GM19455 (cell line): ENCODE measurements around the gene DND1.
"Not testable (repeated sequence)": the region's sequence is repeated elsewhere in the genome, so short reads cannot be mapped to it uniquely, and the experiment has no call there.

Experiments
- ATAC-seq: cut with Tn5 transposase; IDR thresholded peaks from one replicate; pipeline ENCODE4 v1.9.1; 2021; ENCODE audit not compliant: unreplicated experiment

DND1 gene

GRCh38 chr5:140672455-140673186 is 755 bp downstream of the DND1 start:
- no peak for ATAC-seq

GRCh38 chr5:140671472-140672125 is 1.8 kb downstream of the DND1 start:
- ATAC-seq: no peak

GRCh38 chr5:140671035-140671434 is 2.3 kb downstream of the DND1 start:
- ATAC-seq: not testable (repeated sequence)

GRCh38 chr5:140664359-140665119 is 8.8 kb downstream of the DND1 start, which contains the start of gene WDR55:
WDR55 (plus strand) TSS chr5:140664904; CDS start chr5:140664913, 9 bp downstream.
- ATAC-seq: peak; percentile 97

- no peak for ATAC-seq
These were observed 9.4 kb downstream of the DND1 start for GRCh38 chr5:140664030-140664358.

- not testable (repeated sequence) for ATAC-seq
These were observed 13.0 kb downstream of the DND1 start for GRCh38 chr5:140660371-140660770.

- ATAC-seq: no peak
These were observed 14.5 kb downstream of the DND1 start for GRCh38 chr5:140658870-140659269.

DNA sequence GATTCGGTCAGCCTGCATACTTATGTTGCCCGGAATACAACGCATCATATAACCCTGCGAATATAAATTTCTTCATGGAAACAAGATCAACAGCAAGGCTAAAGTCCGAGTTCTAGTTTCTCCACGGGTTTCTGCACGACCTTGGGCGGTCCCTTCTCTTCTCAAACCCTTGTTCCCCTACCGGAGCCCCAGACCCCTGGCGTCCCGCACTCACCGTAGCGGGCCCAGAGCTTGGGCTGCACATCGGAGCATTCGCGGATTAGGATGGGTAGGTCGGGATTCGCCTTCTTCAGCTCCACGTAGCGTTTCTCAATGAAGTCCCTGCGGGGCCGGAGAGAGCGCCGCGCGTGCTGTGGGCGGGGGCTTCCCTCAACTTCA is 26.3 kb downstream of the DND1 start:
- ATAC-seq: peak; percentile 47

DNA sequence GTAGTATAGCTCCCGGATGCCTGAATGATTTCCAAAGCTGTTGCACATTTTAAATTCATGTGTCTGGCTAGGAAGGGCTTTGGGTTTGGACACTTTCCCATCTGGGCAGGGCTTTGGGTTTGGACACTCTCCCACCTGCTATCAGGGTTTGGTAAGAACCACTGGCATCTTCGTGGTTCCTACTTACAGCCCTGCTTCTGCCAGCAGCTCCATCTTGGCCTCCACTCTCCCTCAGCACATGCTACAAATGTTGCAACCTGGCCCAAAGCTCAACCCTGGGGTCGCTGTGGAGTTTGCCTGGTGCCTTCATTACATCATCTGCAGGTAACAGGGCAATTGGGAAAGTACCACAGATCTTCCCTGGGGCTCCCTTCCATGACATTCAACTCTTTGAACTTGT is 30.7 kb downstream of the DND1 start:
- ATAC-seq: no peak

DNA sequence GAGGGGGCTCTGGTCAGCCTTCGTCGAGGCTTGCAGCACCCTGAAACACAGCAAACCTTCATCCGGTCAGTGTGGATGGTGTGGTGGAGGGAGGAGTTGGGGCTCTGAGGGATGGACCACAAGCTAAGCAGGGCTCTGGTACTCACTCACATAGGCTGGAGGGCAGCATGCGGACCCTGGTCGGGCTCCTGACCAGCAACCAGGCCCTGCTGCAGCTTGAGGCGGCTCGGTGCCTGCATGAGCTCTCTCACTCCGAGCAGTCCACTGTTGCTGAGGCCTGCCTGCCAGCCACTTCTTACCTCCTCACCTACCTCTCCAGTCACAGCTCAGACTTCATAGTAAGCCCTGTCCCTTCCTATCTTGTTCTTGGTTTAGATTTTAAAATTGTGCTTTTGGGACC is 31.7 kb downstream of the DND1 start:
- ATAC-seq: no peak

DNA sequence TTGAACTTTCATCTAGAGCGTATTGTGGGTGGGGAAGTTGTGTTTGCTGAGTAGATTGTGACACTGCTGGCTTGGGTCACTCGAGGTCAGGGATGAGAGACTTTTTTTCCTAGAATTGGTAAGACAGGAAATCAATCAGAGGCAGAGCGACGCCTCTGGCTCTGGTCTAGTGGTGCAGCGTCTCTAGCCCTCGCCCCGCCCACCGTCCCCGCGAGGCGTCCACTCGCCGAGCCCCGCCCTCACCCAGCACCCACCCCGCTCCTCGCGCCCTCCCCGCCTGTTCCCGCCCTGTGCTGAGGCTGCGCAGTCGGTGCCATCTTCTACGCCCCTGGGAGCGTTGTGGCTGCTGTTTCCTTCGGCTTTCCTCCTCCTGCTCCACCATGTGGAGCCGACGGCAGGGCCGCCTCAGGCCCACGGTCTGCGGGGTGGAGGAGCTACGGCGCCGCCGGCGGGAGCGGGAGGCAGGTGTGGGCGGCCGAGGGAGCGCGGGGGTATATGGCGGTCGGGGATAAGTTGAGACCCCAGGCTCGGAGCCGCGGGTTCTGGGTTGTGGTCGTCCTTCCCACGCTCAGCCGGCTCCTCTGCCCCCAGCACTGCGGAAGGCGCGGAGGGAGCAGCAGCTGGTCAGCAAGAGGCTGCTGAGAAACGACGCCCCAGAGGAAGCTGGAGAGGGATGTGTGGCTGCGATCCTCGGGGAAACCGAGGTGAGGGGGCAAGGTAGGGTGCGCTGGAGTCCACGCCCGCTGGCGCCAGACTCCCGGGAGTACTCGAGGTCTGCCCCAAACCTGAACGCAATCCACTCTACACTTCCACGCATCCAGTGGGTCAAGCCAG is 34.0 kb downstream of the DND1 start, which contains the start of gene TMCO6:
TSS of gene TMCO6 (plus strand) at position 304 of the 834 bp plus-strand sequence. CDS start at position 381, 77 bp downstream.
- peak; percentile 91 for ATAC-seq

GRCh38 chr5:140638898-140639147 is 34.6 kb downstream of the DND1 start:
- ATAC-seq: not testable (repeated sequence)

DNA sequence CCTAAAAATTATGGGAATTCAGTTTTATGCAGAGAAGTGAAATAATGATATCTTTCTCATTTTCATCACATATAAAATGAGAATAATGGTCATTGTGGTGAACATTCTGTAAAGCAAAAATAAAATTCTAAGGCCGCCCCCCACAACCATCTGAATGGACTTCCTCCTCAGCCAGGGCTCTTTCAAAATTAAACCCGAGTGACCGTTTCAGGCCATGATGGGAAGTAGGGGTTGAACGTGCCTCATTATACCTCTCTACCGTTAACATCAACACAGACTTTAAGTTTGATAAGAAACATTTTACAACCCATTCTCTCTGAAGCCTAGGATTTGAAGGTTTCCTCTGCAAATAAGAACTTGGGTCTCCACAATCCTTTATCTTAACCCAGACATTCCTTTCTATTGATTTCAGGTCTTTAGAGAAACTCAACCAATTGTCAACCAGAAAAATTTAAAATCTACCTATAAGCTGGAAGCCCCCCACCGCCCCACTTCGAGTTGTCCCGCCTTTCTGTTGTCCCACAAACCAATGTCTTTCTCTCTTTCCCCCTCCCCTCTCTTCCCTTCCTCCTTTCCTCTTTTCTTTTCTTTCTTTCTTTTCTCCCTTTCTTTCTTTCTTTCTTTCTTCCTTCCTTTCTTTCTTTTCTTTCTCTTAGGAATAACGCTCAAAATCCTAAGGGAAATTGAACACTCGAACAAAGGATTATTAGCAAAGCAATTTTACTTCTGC is 35.8 kb downstream of the DND1 start:
- no peak for ATAC-seq

DNA sequence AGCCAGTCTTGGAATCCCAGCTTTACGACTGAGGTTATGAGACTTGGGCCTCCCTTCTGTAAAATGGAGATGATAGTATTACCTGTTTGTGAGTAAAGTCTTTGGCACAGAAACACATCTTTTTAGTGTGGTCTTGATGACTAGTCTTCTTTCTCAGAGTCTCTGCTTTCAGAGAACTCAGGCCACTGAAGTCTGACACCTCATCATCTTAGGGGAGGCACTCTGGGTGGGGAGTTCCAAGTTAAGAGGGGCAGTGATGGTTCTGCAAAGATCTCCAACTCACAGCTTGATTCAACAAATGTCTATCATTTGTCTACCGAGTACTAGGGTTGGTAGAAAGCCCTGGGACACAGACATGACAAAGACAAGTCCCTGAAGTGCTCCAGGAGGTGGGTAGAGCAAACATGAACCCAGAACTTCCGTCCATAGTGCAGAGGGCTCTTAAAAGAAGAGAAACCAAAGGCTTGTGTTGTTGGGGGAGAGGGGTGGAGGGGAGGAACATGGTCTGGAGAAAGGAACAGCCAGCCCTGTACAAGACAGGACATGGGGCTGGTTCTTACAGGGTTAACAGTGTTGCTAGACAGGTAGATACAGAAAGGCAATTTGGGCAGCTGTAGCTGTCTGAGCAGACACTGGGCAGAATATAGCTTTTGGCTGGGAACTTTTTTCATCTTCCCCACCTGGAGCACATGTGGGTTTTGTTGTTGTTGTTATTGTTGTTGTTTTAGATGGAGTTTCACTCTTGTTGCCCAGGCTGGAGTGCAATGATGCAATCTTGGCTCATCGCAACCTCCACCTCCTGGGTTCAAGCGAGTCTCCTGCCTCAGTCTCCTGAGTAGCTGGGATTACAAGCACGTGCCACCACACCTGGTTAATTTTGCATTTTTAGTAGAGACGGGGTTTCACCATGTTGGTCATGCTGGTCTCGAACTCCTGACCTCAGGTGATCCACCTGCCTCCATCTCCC is 37.8 kb downstream of the DND1 start:
- ATAC-seq: no peak

GRCh38 chr5:140634103-140634502 is 39.3 kb downstream of the DND1 start:
- ATAC-seq: no peak

GRCh38 chr5:140633501-140633900 is 39.9 kb downstream of the DND1 start:
- no peak for ATAC-seq

DNA sequence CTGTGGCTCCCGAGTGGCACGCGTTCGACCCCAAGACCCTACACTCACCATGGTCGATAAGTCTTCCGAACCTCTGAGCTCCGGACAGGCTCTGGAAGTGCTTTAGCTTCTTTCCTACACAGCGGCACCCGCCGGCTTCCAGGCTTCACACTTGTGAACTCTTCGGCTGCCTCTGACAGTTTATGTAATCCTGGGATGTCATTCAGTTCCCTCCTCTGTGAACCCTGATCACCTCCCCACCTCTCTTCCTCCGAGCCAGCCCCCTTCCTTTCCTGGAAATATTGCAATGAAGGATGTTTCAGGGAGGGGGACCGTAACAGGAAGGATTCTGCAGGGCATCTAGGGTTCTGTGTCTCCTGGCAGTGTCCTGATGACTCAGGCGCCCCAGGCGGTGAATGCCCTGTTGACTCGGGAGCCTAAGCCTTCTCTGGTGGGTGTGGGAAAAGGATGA is 40.3 kb downstream of the DND1 start, which contains the start of gene CD14:
TSS of gene CD14 (minus strand) at position 155 of the 451 bp plus-strand sequence. CDS start at position 51, 104 bp downstream.
- ATAC-seq: peak; percentile 31

DNA sequence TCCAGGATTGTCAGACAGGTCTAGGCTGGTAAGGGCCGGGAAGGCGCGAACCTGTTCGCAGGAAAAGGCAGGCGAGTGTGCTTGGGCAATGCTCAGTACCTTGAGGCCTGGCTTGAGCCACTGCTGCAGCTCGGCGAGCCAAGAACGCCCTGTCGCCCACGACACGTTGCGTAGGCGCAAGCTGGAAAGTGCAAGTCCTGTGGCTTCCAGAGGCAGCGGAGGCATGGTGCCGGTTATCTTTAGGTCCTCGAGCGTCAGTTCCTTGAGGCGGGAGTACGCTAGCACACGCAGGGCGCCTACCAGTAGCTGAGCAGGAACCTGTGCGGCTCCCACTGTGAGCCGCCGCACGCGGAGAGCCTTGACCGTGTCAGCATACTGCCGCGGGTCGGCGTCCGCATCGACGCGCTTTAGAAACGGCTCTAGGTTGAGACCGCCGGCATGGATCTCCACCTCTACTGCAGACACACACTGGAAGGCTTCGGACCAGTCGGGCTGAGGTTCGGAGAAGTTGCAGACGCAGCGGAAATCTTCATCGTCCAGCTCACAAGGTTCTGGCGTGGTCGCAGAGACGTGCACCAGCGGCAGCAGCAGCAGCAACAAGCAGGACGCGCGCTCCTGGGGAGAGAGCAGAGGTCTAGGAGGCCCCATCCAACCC is 40.9 kb downstream of the DND1 start:
- peak; percentile 65 for ATAC-seq
